Measurements from ENCODE around the gene PPP1R12C.

PPP1R12C gene

DNA sequence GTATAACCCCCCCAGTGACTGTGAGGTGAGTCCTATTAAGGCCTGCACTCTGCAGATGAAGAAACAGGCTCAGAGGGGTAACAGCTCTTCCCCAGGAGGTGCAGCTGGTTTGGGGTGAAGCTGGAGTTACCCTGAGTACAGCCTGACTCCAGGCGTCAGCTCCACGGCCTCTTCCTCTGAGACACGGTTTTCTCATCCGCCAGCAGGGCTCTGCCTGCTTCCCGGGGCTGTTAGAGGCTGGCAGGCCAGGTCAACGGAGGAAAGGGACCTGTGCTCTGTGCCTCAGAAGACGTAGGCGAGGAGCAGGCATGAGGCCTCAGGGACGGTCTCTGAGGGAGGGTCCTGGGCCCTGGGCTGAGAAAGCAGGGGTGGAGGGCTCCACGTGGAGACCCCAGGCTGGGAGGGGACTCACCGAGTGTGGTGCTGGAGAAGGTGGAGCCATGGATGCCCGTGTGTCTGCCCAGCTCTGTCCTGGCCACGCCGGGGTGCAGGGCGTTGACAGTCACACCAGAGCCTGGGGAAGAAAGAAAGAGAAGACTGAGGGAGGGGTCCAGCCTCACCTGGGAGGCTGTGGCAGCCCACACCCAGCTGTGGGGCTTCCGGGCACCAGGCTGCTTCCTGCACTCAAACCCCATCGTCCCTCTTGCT, 70.3 kb downstream of the PPP1R12C start:
- no peak for DNase-seq (ENCODE audit: low read depth in 2 of 2)

DNA sequence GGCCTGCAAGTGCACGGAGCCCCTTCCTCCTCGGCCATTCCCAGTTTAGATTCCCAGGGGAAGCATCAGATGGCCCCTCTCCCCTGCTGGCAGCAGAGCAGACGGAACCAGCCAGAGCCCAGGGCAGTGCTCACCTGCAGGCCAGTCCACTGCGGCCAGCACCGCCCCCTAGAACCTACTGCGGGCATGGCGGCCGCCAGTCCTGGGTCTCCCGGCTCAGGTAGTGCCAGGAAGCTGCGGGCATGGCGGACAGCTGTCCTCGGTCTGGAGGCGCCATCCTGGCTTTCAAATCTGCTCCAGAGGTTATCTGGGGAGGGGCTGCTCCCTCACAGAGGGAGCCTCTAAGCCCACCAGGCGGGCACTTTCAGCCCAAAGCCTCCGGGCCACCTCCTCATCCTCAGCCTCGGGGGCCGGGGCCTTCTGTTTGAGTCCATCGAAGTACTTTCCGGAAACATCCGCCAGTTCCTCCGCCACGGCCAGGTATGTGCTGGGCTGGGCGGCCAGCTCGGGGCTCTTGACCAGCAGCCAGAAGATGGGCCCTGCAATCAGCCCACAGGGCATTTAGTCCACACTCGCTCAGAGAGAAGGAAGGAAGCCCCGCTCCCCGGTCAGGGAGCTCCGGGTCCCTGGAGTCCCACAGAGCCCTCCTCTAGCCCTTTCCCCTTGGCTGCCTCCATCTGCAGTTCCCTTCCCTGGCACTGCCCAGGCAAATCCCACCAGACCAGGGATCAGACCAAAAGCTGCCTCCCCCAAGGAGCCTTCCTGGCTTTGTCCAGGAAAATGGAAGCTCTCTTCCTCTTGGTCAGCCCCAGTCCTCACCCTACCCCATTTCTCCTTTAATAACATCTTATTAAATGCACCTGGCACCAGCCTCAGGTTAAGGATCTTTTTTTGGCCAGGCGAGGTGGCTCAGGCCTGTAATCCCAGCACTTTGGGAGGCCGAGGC, 72.4 kb downstream of the PPP1R12C start:
- DNase-seq (ENCODE audit: low read depth in 2 of 2) = no peak

DNA sequence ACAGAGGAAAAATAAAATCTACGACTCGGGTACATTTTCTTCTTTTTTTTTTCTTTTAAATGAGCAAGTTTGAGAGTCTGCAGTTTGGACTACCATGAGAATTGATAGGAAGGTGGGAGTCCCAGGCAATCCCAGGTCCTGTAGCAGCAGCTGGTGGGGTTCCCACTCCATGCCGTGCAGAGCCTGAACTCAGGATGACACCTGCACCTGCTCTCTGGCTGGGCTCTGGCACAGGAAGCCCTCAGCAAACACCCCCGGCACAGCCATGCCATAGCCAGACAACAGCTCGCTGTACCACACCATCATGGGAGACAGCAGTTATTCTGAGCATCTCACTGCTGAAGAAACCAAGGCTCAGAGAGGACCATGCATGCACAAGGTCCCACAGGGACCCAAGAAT, 73.2 kb downstream of the PPP1R12C start:
- no peak for DNase-seq (ENCODE audit: low read depth in 2 of 2)

DNA sequence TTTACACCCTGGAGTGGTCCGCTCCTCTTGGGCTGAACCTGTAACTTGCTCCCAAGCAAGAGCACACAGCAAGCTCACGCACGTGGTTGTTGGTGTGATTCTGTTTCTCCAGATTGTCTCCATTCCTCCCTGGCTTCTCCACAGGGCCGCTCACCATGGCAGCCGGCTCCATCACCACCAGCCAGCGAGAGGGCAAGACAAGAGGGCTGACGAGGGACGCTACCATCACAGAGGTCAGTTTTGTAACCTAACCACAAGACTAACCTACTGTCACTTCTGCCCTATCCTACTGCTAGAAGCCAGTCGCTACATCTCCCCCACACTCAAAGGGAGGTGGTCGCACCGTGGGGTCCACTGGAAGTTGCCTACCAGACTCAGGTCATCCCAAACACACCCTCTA, 74.7 kb downstream of the PPP1R12C start:
- DNase-seq (ENCODE audit: low read depth in 2 of 2) = no peak

DNA sequence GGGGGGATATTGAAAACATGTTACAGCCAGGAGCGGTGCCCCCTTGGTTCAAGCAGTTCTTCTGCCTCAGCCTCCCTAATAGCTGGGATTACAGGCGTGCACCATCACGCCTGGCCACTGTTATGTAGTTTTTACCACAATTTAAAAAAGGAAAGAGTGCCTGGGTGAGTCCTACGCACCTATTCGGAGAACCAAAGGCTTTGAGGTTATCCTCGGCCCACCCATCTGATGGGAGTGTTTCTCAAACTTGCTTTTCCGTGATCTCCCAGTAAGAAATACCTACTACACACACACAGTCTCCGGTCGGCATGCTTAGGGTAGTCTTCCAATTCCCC, 75.1 kb downstream of the PPP1R12C start:
- no peak for DNase-seq (ENCODE audit: low read depth in 2 of 2)

DNA sequence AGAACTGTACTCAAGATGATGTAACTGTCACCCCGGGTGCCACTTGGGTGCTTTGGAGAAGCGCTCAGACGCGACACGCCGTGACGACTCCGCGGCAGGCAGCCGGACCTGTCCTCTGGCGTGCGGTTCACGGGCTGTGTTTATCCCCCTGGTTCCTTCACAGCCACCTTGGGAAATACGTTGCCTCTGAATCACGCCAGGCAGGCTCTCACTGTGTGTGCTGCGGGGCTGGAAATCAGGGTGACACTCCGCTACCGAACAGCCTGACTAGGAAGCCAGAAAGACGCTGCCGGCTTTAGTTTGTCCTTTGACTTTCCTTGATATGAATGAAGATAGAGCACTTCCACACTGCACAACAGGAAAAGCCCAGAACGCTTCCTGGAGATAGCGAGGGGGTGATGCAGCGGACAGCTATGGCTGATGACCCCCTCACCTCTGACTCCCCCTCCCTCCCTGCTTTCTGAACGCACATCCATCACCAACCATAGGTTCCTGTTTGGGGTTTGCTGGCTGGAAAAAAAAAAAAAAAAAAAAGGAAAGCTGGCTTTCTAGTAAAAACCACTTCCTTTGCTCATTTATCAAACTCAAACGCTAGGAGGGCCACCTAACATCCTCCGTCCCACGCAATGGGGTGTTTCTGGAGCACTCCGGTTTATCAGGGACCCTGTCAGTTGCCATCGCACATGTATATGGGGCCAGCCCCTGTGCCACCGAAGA, 75.7 kb downstream of the PPP1R12C start:
- DNase-seq (ENCODE audit: low read depth in 2 of 2) = no peak

DNA sequence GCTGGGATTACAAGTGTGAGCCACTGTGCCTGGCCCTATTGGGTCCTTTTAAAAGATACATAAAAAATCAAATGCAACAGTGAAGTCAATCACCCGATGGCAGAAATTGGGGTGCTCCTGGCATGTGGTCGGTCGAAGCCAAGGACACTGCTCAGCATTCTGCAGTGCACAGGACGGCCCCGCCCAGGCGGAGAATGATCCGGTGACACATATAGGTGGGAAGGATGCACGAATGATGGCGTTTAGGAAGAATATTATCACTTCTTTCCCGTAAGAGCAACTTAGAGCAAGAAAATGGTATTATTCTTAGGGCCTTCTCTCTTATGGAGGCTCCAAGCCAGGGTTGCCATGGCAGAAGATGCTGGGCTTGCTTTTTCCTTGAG, 76.2 kb downstream of the PPP1R12C start:
- DNase-seq (ENCODE audit: low read depth in 2 of 2) = no peak
